Nephron progenitor cell (in vitro differentiated cells): Measurements from ENCODE around the gene BCL3.
A peak's percentile ranks its signal among the peaks of the same experiment; 100 is the strongest.

Source experiments
- DNase-seq: peaks from one replicate; pipeline ENCODE4 v3.0.0; 2021
- H3K27ac Mint-ChIP-seq: 2 replicates; pipeline ENCODE4 v1.8.0; 2021; ENCODE audit warnings: mild to moderate bottlenecking, moderate library complexity, mixed read lengths
- H3K27me3 Mint-ChIP-seq: 2 replicates; pipeline ENCODE4 v1.8.0; 2021; ENCODE audit warnings: mild to moderate bottlenecking, low read depth, mixed read lengths; ENCODE audit not compliant: poor library complexity
- H3K36me3 Mint-ChIP-seq: 2 replicates; pipeline ENCODE4 v1.8.0; 2021; ENCODE audit warnings: low read depth, mixed read lengths
- H3K4me1 Mint-ChIP-seq: 2 replicates; pipeline ENCODE4 v1.8.0; 2021; ENCODE audit warnings: mixed read lengths
- H3K4me3 Mint-ChIP-seq: 2 replicates; pipeline ENCODE4 v1.8.0; 2021; ENCODE audit warnings: mild to moderate bottlenecking, moderate library complexity, mixed read lengths
- H3K9me3 Mint-ChIP-seq: 2 replicates; pipeline ENCODE4 v1.8.0; 2021; ENCODE audit warnings: mild to moderate bottlenecking, moderate library complexity, mixed read lengths
- TF ChIP-seq, protein P1 (sequence below): fragments of 200-600 bp; sonication (generic); IDR thresholded peaks from 2 replicates; pipeline ENCODE4 v1.5.0; 2021; ENCODE audit warnings: antibody characterized with exemption

Gene BCL3

DNA sequence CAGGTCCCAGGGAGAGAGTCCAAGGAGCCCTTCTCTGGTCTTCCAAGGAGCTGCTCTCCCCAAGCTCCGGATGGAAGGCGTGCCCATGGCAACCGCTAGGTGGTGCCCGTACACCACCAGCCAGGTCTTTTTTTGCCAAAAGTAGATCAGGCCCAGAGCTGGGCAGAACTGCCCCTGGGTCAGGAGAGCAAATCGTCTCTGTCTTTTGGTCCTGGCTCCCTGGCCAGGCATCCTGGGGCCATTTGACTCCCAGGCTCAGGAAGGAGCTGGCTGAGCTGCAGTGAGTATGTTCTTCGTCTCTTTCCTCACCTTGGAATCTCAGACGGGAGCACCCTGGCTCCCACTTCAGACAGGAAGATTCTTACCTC lies 24.6 kb upstream of the BCL3 start:
- H3K36me3 Mint-ChIP-seq = no peaks in the 10 kb centered on the region
- peaks cover 31% of the 10 kb centered on the region for H3K27me3 Mint-ChIP-seq
- DNase-seq = peak; percentile 82
- H3K4me3 Mint-ChIP-seq = no peak overlapping the region
- TF ChIP-seq, protein P1, sequence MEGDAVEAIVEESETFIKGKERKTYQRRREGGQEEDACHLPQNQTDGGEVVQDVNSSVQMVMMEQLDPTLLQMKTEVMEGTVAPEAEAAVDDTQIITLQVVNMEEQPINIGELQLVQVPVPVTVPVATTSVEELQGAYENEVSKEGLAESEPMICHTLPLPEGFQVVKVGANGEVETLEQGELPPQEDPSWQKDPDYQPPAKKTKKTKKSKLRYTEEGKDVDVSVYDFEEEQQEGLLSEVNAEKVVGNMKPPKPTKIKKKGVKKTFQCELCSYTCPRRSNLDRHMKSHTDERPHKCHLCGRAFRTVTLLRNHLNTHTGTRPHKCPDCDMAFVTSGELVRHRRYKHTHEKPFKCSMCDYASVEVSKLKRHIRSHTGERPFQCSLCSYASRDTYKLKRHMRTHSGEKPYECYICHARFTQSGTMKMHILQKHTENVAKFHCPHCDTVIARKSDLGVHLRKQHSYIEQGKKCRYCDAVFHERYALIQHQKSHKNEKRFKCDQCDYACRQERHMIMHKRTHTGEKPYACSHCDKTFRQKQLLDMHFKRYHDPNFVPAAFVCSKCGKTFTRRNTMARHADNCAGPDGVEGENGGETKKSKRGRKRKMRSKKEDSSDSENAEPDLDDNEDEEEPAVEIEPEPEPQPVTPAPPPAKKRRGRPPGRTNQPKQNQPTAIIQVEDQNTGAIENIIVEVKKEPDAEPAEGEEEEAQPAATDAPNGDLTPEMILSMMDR = peak; percentile 98
- H3K27ac Mint-ChIP-seq = no peak overlapping the region
- H3K9me3 Mint-ChIP-seq = no peaks in the 10 kb centered on the region
- peaks cover 47% of the 10 kb centered on the region for H3K4me1 Mint-ChIP-seq

DNA sequence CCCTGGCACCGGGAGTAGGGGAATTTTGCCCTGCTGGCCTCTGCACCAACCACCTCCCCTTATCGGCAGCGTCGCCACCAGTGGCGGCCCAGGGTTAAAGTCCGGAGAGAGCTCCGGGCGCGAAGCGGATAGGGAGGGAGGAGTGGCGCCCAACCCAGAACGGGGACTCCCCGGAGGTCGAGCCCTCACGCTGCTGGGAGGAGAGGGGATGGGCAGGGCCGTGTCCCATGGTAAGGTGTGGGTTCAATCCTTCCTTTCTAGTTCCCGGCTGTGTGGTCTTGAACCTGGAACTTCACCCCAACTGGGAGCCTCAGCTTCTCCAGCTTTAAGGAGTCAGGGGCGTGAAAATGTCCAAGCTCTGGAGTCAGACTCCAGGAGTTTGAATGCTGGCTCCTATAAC lies 23.3 kb upstream of the BCL3 start:
- peaks cover 40% of the 10 kb centered on the region for H3K4me1 Mint-ChIP-seq
- DNase-seq = no peak

DNA sequence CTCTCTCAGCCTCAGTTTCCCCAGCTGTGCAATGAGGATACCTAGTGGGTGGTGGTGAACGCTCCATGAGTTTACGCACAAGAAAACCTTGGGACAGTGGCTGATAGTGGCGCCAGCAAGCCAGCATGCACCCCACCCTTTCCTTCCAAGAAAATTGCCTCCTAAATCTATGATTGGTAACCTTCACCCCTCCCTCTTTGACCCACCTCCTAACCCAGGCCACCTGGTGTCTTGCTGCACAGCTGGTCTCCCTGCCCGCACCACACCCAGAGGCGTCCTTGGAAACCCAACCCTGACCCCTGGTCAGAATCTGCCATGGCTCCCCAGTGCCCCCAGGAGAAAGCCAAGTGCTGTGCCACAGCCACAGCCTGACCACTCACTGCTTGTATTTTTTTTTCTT lies 22.8 kb upstream of the BCL3 start:
- H3K27ac Mint-ChIP-seq = no peak overlapping the region
- TF ChIP-seq, protein P1 = no peak
- peaks cover 35% of the 10 kb centered on the region for H3K27me3 Mint-ChIP-seq
- no peak for DNase-seq
- no peaks in the 10 kb centered on the region for H3K36me3 Mint-ChIP-seq
- H3K4me3 Mint-ChIP-seq = no peak overlapping the region
- no peaks in the 10 kb centered on the region for H3K9me3 Mint-ChIP-seq
- H3K4me1 Mint-ChIP-seq = peaks cover 38% of the 10 kb centered on the region

More for the DNA sequence above, 23.3 kb upstream of the BCL3 start:
- peaks cover 34% of the 10 kb centered on the region for H3K27me3 Mint-ChIP-seq
- no peak overlapping the region for H3K27ac Mint-ChIP-seq
- no peaks in the 10 kb centered on the region for H3K36me3 Mint-ChIP-seq
- H3K4me3 Mint-ChIP-seq = no peak overlapping the region
- TF ChIP-seq, protein P1 = no peak
- H3K9me3 Mint-ChIP-seq = no peaks in the 10 kb centered on the region

DNA sequence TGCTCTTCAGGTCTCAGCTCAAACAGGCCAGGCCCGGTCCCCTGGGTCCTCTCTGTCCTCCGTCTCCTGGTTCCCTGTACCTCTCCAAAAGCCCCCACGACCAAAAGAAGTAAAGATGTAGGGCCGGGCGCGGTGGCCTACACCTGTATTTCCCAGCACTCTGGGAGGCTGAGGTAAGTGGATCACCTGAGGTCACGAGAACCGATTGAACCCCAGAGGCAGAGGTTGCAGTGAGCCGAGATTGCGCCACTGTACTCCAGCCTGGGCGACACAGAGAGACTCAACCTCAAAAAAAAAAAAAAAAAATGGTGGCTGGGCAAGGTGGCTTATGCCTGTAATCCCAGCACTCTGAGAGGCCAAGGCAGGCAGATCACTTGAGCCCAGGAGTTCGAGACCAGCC lies 22.0 kb upstream of the BCL3 start:
- Mint-ChIP-seq H3K27ac (no peak overlapping the region), H3K36me3 (no peaks in the 10 kb centered on the region), H3K9me3 (no peaks in the 10 kb centered on the region), H3K27me3 (peaks cover 38% of the 10 kb centered on the region), H3K4me3 (no peak overlapping the region), H3K4me1 (peaks cover 34% of the 10 kb centered on the region)
- DNase-seq = no peak
- TF ChIP-seq, protein P1 = no peak

DNA sequence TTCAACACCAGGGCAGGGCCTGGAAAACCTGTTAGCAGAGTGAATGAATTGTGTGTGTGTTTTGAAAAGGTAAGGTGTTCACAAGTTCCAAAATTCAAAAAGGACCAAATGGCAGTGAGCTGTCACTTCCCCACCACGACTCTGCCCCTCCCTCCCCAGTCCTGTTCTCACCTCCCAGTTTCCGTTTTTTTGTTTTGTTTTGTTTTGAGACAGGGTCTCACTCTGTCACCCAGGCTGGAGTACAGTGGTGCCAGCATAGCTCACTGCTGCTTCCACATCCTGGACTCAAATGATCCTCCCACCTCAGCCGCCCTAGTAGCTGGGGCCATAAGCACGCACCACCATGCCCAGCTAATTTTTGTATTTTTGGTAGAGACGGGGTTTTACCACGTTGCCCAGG lies 20.3 kb upstream of the BCL3 start:
- Mint-ChIP-seq H3K9me3 (no peaks in the 10 kb centered on the region), H3K36me3 (no peaks in the 10 kb centered on the region), H3K27me3 (peaks cover 37% of the 10 kb centered on the region), H3K4me3 (no peak overlapping the region), H3K27ac (no peak overlapping the region), H3K4me1 (peaks cover 20% of the 10 kb centered on the region)
- no peak for DNase-seq
- TF ChIP-seq, protein P1 = no peak

DNA sequence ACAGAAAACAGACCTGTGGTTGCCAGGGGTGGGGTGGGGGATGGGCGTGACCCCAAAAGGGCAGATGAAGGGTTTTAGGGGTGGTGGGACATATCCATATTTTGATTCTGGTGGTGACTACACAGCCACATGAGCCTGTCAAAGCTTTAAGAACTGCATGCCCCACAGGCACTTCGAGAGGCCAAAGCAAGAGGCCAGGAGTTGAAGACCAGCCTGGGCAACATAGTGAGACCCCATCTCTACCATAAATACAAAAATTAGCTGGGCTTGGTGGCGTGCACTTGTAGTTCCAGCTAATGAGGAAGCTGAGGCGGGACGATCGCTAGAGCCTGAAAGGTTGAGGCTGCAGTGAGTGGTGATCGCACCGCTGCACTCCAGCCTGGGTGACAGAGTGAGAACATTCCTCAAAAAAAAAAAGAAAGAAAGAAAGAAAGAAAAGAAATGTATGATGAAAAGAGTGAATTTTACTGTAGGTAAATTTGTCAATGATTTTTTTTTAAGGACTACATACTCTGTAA lies 18.9 kb upstream of the BCL3 start:
- H3K4me1 Mint-ChIP-seq = peaks cover 10% of the 10 kb centered on the region
- H3K36me3 Mint-ChIP-seq = no peaks in the 10 kb centered on the region
- no peak overlapping the region for H3K4me3 Mint-ChIP-seq
- DNase-seq = no peak
- TF ChIP-seq, protein P1 = no peak
- H3K27ac Mint-ChIP-seq = no peak overlapping the region
- H3K27me3 Mint-ChIP-seq = peaks cover 26% of the 10 kb centered on the region
- H3K9me3 Mint-ChIP-seq = no peaks in the 10 kb centered on the region
